Naive B cell (primary cell): ENCODE measurements around the gene P2RX1. TPM values are rescaled to one million over a fixed set of nuclear protein-coding genes. Genes with fewer than 3 reads are reported as not detected.
A peak's percentile ranks its signal among the peaks of the same experiment; 100 is the strongest.
"Not testable (repeated sequence)": the region's sequence is repeated elsewhere in the genome, so short reads cannot be mapped to it uniquely, and the experiment has no call there.

Experiments used
- ATAC-seq, 2 donors: fragments of 150-1000 bp; cut with Tn5 transposase; 2 replicates each; pipeline ENCODE4 v1.10.0; 2021; ENCODE audit warnings: low read depth in 2 of 2, mild to moderate bottlenecking in 2 of 2, moderate library complexity in 2 of 2
- DNase-seq: peaks from one replicate; pipeline ENCODE4 v3.0.0; 2022
- H3K27ac Mint-ChIP-seq, 6 donors: one replicate each; pipeline ENCODE4 v1.8.0; 2020 to 2022; ENCODE audit warnings: mild to moderate bottlenecking in 6 of 6, mixed read lengths in 6 of 6, moderate library complexity in 5 of 6, inconsistent platforms in 2 of 6
- H3K27me3 Mint-ChIP-seq, 3 donors: one replicate each; pipeline ENCODE4 v1.8.0; 2021 to 2022; ENCODE audit warnings: mixed read lengths in 3 of 3, mild to moderate bottlenecking in 1 of 3
- H3K36me3 Mint-ChIP-seq, 2 donors: one replicate each; pipeline ENCODE4 v1.8.0; 2020 to 2022; ENCODE audit warnings: mixed read lengths in 2 of 2, inconsistent platforms in 1 of 2, mild to moderate bottlenecking in 1 of 2
- H3K4me1 Mint-ChIP-seq, 3 donors: one replicate each; pipeline ENCODE4 v1.8.0; 2020 to 2022; ENCODE audit warnings: mixed read lengths in 3 of 3, inconsistent platforms in 1 of 3, mild to moderate bottlenecking in 1 of 3, moderate library complexity in 1 of 3
- H3K4me3 Mint-ChIP-seq, 8 donors: one replicate each; pipeline ENCODE4 v1.8.0; 2020 to 2022; ENCODE audit warnings: mild to moderate bottlenecking in 8 of 8, mixed read lengths in 8 of 8, moderate library complexity in 8 of 8, inconsistent platforms in 2 of 8
- H3K9me3 Mint-ChIP-seq, 7 donors: one replicate each; pipeline ENCODE4 v1.8.0; 2020 to 2022; ENCODE audit warnings: mixed read lengths in 7 of 7, mild to moderate bottlenecking in 5 of 7, inconsistent platforms in 2 of 7, moderate library complexity in 1 of 7
- polyA plus RNA-seq, 6 donors: library from polyadenylated mRNA; unstranded; fragments of 300-500 nt; fragmentation: Illumina TruSeq; gene quantifications; one replicate each; pipeline ENCODE4 v1.2.3, GENCODE V29; 2021; ENCODE audit warnings: low read depth in 6 of 6

The P2RX1 gene
- polyA plus RNA-seq, 6 donors from 2014 or later = 2.3 to 20.2 (median 15.1) TPM

DNA sequence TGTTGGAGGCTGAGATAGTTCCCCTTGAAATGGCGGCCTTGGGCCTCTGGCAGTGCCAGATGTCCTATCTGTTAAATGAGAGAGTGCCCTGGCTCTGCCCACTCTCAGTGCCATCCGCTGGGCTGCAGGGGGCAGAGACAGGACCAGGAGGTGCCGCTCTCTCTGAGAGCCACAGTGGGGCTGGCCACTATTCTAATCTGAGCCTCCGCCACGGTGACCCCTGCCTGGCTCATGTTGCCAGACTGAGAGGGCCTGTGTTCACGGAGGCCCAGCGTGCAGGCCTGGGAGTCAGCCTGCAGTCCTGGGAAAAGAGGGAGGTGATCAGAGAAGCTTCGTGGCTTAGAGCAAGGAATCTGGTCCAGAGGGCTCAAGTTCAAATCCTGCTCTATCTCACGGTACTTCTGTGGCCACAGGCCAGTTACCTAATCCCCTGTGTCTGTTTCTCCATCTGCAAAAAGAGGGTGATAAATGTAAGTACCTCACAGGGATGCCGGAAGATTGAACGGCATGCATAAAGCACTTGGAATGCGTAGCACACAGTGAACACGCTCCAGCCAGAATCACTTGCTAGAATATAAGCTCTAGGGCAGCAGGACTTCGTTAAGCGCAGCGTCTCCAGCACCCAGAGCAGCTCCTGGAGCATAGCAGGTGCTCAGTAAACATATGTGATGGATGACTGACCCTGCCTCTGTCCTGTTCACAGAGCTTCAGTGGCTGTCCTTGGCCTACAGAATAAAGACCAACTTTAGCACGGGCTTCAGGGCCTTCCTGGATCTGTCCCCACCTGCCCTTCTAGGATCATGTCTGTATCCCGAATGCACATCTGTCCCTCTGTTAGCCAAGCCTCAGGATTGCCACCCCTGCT is 41.7 kb upstream of the P2RX1 start:
- peaks cover 0 to 16% of the 10 kb centered on the region in 2 donors for H3K36me3 Mint-ChIP-seq
- H3K9me3 Mint-ChIP-seq = no peaks in the 10 kb centered on the region
- H3K4me3 Mint-ChIP-seq = peak overlapping the region in 5 of 8 donors; percentile 15 to 73 (median 51)
- no peaks in the 10 kb centered on the region for H3K27me3 Mint-ChIP-seq
- peaks cover 63 to 82% (median 77%) of the 10 kb centered on the region in 3 donors for H3K4me1 Mint-ChIP-seq
- DNase-seq (no peak), ATAC-seq (no peak)
- peak overlapping the region in 4 of 6 donors; percentile 85 to 92 (median 88) for H3K27ac Mint-ChIP-seq

DNA sequence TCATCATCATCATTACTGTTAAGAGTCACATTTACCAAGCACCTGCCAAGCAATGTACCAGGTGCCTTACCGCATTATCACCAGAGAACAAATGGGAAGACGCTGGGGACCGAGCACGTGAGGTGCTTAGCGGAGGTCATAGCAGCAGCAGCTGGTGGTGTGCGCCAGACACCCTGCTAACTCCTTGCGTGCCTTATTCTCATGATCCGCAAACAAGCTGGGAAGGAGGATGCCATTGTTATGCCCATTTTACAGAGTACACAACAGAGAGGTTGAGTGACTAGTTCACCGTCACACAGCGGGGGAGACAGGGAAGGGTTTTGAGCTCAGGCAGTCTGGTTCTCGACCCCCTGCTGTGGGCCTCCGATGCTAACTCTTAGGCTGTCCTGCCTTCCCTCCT is 40.7 kb upstream of the P2RX1 start:
- H3K4me3 Mint-ChIP-seq = peak overlapping the region in 7 of 8 donors; percentile 40 to 88 (median 70)
- peak overlapping the region; percentile 85 to 94 (median 90) for H3K27ac Mint-ChIP-seq
- ATAC-seq (no peak), DNase-seq (no peak)
- peaks cover 63 to 76% (median 68%) of the 10 kb centered on the region in 3 donors for H3K4me1 Mint-ChIP-seq
- H3K36me3 Mint-ChIP-seq = peaks cover 0 to 16% of the 10 kb centered on the region in 2 donors
- no peaks in the 10 kb centered on the region for H3K27me3 Mint-ChIP-seq
- no peaks in the 10 kb centered on the region for H3K9me3 Mint-ChIP-seq

DNA sequence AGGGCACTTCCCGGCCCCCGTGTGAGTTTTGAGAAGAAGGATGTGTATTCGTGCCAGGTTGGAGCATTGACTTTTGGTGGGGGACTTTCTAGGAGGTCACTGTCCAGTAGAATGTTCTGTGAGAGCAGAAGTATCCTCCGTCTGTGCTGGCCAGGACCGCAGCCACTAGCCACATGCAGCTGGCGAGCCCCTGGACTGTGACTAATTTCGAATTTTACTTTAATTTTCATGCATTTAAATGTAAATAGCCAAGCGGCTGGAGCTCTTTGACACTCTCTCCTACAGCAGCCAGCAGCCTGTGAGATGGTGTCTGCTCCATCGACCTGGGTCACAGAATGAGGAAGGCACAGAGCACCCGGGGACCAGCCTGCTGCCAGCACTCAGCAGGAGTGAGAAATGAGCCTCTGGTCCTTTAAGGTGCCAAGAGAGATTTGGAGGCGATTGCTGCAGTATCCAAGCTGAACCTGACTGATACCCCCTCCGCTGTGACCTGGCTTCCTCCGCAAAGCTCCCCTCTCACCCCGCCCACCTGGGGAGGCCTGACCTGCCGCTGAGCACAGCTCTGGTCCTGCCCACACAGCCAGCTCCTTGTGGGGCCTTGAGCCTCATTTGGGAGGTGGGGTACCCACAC is 40.2 kb upstream of the P2RX1 start:
- ATAC-seq (peak; percentile 22 to 28), DNase-seq (no peak)
- peaks cover 58 to 70% (median 63%) of the 10 kb centered on the region in 3 donors for H3K4me1 Mint-ChIP-seq
- peak overlapping the region; percentile 40 to 88 (median 64) for H3K4me3 Mint-ChIP-seq
- peak overlapping the region; percentile 85 to 94 (median 90) for H3K27ac Mint-ChIP-seq
- H3K36me3 Mint-ChIP-seq = peaks cover 0 to 16% of the 10 kb centered on the region in 2 donors
- no peaks in the 10 kb centered on the region for H3K27me3 Mint-ChIP-seq
- no peaks in the 10 kb centered on the region for H3K9me3 Mint-ChIP-seq

DNA sequence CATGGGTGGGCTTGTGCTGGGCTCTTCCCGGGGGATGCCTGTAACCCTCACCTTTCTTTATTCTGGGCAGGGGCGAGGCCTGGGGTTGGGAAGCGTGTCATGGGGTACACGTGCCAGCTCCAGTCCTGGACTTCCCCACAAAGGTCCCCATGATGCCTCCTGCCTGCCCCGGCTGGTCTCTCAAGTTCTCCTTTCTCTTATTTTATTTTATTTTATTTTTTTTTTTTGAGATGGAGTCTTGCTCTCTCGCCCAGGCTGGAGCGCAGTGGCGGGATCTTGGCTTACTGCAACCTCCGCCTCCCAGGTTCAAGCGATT is 39.4 kb upstream of the P2RX1 start:
- Mint-ChIP-seq H3K4me3 (no peak overlapping the region), H3K27ac (peak overlapping the region in 5 of 6 donors; percentile 47 to 85 (median 69)), H3K36me3 (peaks cover 0 to 16% of the 10 kb centered on the region in 2 donors), H3K4me1 (peaks cover 51 to 62% (median 55%) of the 10 kb centered on the region in 3 donors), H3K27me3 (no peaks in the 10 kb centered on the region), H3K9me3 (no peaks in the 10 kb centered on the region)
- ATAC-seq (peak in 1 of 2 donors; percentile 21), DNase-seq (no peak)

DNA sequence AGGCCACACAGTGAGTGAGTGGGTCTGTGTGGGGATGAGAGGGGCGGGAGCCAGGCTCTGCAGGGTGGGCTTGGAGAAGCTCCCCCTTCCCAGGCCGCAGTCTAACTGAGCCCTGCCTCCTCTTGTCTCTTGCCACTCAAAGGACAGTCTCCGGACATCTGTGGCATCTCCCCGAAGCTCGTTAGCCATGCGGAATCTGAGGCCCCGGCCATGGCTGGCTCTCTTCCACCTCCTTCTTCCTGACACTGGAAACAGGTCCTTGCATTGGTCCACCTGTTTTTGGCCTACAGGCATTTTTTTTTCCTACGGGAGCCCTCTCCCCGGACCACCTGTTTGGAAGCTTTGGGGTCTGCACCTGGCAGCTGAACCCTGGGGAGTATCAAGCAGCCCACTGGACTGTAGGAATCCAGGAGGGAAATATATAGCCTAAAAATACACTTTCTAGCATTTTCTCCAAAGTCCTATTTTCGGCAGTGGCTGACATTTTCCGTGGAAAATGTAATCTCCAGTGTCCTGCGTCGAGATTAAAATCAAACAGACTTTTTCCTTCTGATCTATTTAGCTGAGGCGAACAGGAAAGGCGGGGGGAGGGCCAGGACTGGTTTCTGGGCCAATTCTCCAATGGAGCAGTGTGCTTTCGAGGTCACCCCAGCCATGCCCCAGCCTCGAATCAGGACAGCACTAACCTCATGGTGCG is 38.9 kb upstream of the P2RX1 start:
- ATAC-seq = no peak
- peaks cover 46 to 57% (median 50%) of the 10 kb centered on the region in 3 donors for H3K4me1 Mint-ChIP-seq
- H3K4me3 Mint-ChIP-seq = no peak overlapping the region
- no peak for DNase-seq
- no peaks in the 10 kb centered on the region for H3K27me3 Mint-ChIP-seq
- no peaks in the 10 kb centered on the region for H3K9me3 Mint-ChIP-seq
- H3K36me3 Mint-ChIP-seq = peaks cover 0 to 16% of the 10 kb centered on the region in 2 donors
- H3K27ac Mint-ChIP-seq = peak overlapping the region in 5 of 6 donors; percentile 42 to 85 (median 63)

DNA sequence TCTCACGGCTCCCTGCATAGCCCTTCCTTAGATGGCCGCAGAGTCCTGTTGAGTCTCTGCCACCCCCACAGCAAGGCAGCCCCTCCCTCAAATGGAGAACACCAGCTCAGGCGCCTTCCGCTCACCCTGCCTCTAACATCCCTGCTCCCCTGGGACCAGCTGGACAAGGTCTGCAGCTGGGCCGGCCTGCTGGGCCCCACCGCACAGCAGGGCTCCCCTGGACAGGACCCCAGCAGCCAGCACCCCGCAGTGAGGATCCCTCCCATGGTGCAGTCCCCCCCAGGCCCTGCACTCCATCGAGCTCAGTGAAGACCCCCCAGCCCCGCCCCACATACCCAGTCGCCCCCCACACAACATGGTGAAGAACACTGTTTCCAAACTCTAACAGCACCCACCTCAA is 37.8 kb upstream of the P2RX1 start:
- Mint-ChIP-seq H3K27ac (peak overlapping the region in 2 of 6 donors; percentile 54 to 86), H3K36me3 (peaks cover 0 to 16% of the 10 kb centered on the region in 2 donors), H3K4me3 (no peak overlapping the region), H3K9me3 (no peaks in the 10 kb centered on the region), H3K4me1 (peaks cover 36 to 47% (median 42%) of the 10 kb centered on the region in 3 donors), H3K27me3 (no peaks in the 10 kb centered on the region)
- DNase-seq (no peak), ATAC-seq (no peak)

DNA sequence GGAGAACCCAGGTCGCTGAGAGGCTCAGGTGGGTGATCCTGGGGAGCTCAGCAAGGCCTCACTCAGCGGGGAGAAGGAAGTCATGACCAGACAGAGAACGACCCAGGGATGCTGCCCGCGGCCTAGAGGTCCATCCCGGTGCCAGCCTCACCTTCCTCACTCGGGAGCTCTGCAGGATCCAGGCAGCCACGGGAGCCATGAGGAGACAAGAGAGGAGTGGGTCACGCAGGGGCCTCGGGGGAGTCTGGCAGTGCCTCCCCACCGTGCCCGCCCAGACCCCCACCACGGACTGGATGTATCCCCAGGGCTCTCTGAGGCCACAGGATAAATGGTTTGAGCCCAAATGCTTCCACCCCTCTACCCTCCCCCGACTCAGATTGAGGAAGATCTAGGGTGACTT is 37.3 kb upstream of the P2RX1 start:
- peak overlapping the region in 3 of 6 donors; percentile 41 to 60 (median 54) for H3K27ac Mint-ChIP-seq
- H3K4me1 Mint-ChIP-seq = peaks cover 33 to 43% (median 42%) of the 10 kb centered on the region in 3 donors
- no peak overlapping the region for H3K4me3 Mint-ChIP-seq
- H3K36me3 Mint-ChIP-seq = peaks cover 0 to 16% of the 10 kb centered on the region in 2 donors
- DNase-seq = no peak
- no peaks in the 10 kb centered on the region for H3K9me3 Mint-ChIP-seq
- no peak for ATAC-seq
- no peaks in the 10 kb centered on the region for H3K27me3 Mint-ChIP-seq

DNA sequence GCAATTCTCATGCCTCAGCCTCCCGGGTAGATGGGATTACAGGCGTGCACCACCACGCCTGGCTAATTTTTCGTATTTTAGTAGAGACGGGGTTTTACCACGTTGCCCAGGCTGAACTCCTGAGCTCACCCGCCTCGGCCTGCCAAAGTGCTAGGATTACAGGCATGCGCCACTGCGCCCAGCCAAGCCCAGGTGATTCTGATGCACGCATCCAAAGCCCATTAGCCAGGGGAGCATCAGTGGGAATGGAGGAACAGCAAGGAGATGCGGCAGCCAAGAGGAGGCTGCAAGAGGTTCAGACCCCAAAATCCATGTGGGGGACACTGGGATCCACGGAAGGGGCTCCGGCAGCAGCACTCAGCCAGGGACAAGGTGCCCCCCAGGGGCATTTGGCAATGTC is 35.9 kb upstream of the P2RX1 start:
- H3K27me3 Mint-ChIP-seq = no peaks in the 10 kb centered on the region
- peak overlapping the region in 2 of 6 donors; percentile 20 to 30 for H3K27ac Mint-ChIP-seq
- no peak overlapping the region for H3K4me3 Mint-ChIP-seq
- H3K36me3 Mint-ChIP-seq = peaks cover 4 to 15% of the 10 kb centered on the region in 2 donors
- ATAC-seq (no peak), DNase-seq (no peak)
- H3K4me1 Mint-ChIP-seq = peaks cover 20 to 29% (median 29%) of the 10 kb centered on the region in 3 donors
- no peaks in the 10 kb centered on the region for H3K9me3 Mint-ChIP-seq

DNA sequence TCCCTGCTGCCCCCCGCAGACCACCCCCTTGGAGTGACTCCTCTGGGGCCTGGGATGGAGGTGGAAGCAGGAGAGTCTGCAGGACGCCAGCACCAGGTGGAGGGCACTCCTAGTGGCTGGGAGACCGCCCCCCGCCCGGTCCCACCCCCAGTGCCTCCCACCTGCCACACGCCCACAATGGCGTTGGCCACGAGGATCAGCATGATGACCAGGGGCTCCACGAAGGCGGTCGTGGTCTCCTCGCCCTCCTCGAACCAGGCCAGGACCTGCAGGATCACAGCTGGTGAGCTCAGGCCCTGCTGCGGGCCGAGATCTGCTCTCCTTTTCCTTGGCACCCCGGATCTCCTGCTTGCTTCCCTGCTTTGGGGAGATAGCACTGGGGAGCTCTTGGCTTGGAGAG is 35.2 kb upstream of the P2RX1 start:
- H3K27ac Mint-ChIP-seq = no peak overlapping the region

DNA sequence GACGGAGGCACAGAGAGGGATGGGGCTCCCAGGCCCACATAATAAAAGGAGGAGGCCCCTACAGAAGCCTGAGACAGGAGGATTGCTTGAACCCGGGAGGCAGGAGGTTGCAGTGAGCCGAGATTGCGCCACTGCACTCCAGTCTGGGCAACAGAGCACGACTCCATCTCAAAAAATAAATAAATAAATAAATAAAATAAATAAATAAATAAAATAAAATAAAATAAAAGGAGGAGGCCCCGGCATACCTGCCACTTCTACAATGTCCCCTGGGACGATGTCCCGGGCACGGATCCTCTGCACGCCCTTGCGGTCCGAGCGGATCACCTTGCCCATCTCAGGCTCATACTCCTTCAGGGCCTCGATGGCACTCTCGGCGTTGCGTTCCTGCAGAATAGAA is 34.7 kb upstream of the P2RX1 start:
- DNase-seq (no peak), ATAC-seq (no peak)
- no peaks in the 10 kb centered on the region for H3K9me3 Mint-ChIP-seq
- H3K4me1 Mint-ChIP-seq = peaks cover 8 to 18% (median 17%) of the 10 kb centered on the region in 3 donors
- no peak overlapping the region for H3K4me3 Mint-ChIP-seq
- H3K27ac Mint-ChIP-seq = peak overlapping the region in 1 of 6 donors; percentile 67
- H3K27me3 Mint-ChIP-seq = no peaks in the 10 kb centered on the region
- peaks cover 4 to 8% of the 10 kb centered on the region in 2 donors for H3K36me3 Mint-ChIP-seq

More for the DNA sequence above, 35.2 kb upstream of the P2RX1 start:
- Mint-ChIP-seq H3K27me3 (no peaks in the 10 kb centered on the region), H3K36me3 (peaks cover 4 to 7% of the 10 kb centered on the region in 2 donors), H3K4me1 (peaks cover 12 to 22% (median 21%) of the 10 kb centered on the region in 3 donors), H3K4me3 (no peak overlapping the region), H3K9me3 (no peaks in the 10 kb centered on the region)
- ATAC-seq (no peak), DNase-seq (no peak)

DNA sequence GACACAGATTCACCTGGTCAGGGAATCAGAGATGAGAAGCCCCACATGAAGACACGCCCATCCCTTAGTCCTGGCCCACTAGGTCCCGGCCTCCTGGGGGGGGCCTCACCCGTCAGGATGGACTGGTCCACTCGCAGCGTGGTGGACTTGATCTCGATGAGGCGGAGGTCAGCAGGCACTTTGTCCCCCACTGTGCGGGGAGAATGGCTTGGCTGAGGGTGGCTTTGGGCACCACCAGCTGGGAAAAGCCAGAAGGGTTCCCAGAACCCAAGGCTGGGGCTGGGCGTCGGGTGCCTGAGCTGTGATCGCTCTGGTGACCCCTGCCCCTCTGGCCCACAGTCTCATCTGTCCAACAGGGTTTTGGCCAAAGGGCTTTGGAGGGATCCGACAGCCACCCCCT is 34.3 kb upstream of the P2RX1 start:
- ATAC-seq = no peak
- no peaks in the 10 kb centered on the region for H3K27me3 Mint-ChIP-seq
- H3K4me1 Mint-ChIP-seq = peaks cover 10 to 14% (median 14%) of the 10 kb centered on the region in 3 donors
- H3K4me3 Mint-ChIP-seq = no peak overlapping the region
- peak overlapping the region in 1 of 6 donors; percentile 67 for H3K27ac Mint-ChIP-seq
- H3K9me3 Mint-ChIP-seq = no peaks in the 10 kb centered on the region
- peaks cover 4 to 12% of the 10 kb centered on the region in 2 donors for H3K36me3 Mint-ChIP-seq
- DNase-seq = no peak

DNA sequence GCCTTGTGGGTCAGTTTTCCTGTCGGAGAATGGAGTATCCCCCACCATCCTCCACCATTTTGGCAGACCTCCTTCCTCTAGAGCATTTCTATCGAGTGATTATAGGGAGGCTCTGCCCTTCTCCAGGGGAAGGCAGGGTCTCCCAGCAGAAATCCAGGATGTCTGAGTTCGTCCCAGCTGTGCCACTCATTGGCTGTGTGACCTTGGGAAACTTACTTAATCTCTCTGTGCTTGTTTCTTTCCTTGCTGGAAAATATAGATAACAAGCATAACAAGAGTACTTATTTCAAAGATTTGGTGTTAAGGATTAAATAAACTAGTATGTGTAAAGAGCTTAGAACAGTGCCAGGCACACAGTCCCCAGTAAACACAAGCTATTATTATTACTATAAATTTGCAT is 33.2 kb upstream of the P2RX1 start:
- H3K27me3 Mint-ChIP-seq = no peaks in the 10 kb centered on the region
- H3K36me3 Mint-ChIP-seq = peaks cover 4 to 15% of the 10 kb centered on the region in 2 donors
- ATAC-seq (no peak), DNase-seq (no peak)
- H3K9me3 Mint-ChIP-seq = no peaks in the 10 kb centered on the region
- no peak overlapping the region for H3K4me3 Mint-ChIP-seq
- H3K4me1 Mint-ChIP-seq = peaks cover 4 to 11% (median 6%) of the 10 kb centered on the region in 3 donors
- peak overlapping the region in 1 of 6 donors; percentile 50 for H3K27ac Mint-ChIP-seq

DNA sequence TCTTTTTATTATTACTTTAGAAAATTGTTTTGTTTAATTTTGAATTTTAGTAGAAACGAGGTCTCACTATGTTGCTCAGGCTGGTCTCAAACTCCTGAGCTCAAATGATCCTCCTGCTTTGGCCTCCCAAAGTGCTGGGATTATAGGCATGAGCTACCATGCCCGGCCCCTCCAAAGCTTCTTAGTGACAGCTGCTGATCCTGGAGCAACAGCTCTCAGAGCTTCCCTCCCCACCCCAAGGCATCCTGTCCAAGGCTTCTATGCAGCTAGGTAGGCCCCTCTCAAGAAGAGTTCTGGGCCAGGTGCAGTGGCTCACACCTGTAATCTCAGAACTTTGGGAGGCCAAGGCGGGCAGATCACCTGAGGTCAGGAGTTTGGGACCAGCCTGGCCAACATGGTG is 32.3 kb upstream of the P2RX1 start:
- H3K9me3 Mint-ChIP-seq, ATAC-seq, DNase-seq, H3K27me3 Mint-ChIP-seq, H3K4me3 Mint-ChIP-seq: not testable (repeated sequence)
- H3K36me3 Mint-ChIP-seq = peaks cover 4 to 22% of the 10 kb centered on the region in 2 donors
- H3K4me1 Mint-ChIP-seq = peaks cover 4 to 17% (median 13%) of the 10 kb centered on the region in 3 donors
- H3K27ac Mint-ChIP-seq = peak overlapping the region in 1 of 6 donors; percentile 24
